HG02852 (cell line): Measurements from ENCODE around the gene CISTR.
"Not testable (repeated sequence)": the region's sequence is repeated elsewhere in the genome, so short reads cannot be mapped to it uniquely, and the experiment has no call there.

Source experiments
- ATAC-seq: cut with Tn5 transposase; IDR thresholded peaks from one replicate; pipeline ENCODE4 v1.9.1; 2021; ENCODE audit warnings: mild to moderate bottlenecking, moderate library complexity; ENCODE audit not compliant: unreplicated experiment

The CISTR gene

GRCh38 chr12:53764615-53765014, 12.8 kb upstream of the CISTR start:
- no peak for ATAC-seq

- ATAC-seq: not testable (repeated sequence)
Observed at GRCh38 chr12:53762793-53763192, 11.0 kb upstream of the CISTR start.

- no peak for ATAC-seq
Observed at GRCh38 chr12:53761306-53761705, 9.5 kb upstream of the CISTR start.

- ATAC-seq: no peak
Observed at GRCh38 chr12:53759261-53759660, 7.5 kb upstream of the CISTR start.

GRCh38 chr12:53758730-53759103, 6.9 kb upstream of the CISTR start:
- ATAC-seq: no peak

- ATAC-seq: no peak
Observed at GRCh38 chr12:53758081-53758729, 6.4 kb upstream of the CISTR start.

- peak; percentile 52 for ATAC-seq
Observed at GRCh38 chr12:53757101-53757770, 5.5 kb upstream of the CISTR start.

GRCh38 chr12:53756300-53757100, 4.7 kb upstream of the CISTR start:
- ATAC-seq: no peak

- no peak for ATAC-seq
Observed at GRCh38 chr12:53755893-53756292, 4.1 kb upstream of the CISTR start.

GRCh38 chr12:53755451-53755891, 3.7 kb upstream of the CISTR start:
- no peak for ATAC-seq

- ATAC-seq: no peak
Observed at GRCh38 chr12:53754633-53755264, 3.0 kb upstream of the CISTR start.

- ATAC-seq: no peak
Observed at GRCh38 chr12:53754188-53754585, 2.4 kb upstream of the CISTR start.

GRCh38 chr12:53752621-53753020, 842 bp upstream of the CISTR start:
- no peak for ATAC-seq

GRCh38 chr12:53752192-53752601, 418 bp upstream of the CISTR start:
- no peak for ATAC-seq

GRCh38 chr12:53750812-53751335, 905 bp downstream of the CISTR start:
- peak; percentile 31 for ATAC-seq

- ATAC-seq: no peak
Observed at GRCh38 chr12:53749986-53750811, 1.6 kb downstream of the CISTR start.

- ATAC-seq: no peak
Observed at GRCh38 chr12:53748072-53748840, 3.5 kb downstream of the CISTR start.

GRCh38 chr12:53747095-53747494, 4.7 kb downstream of the CISTR start:
- ATAC-seq: no peak

- peak; percentile 40 for ATAC-seq
Observed at GRCh38 chr12:53746592-53747092, 5.1 kb downstream of the CISTR start.
